ENCODE results near the gene GUK1.
"Not testable (repeated sequence)": the region's sequence is repeated elsewhere in the genome, so short reads cannot be mapped to it uniquely, and the experiment has no call there.

The GUK1 gene

GRCh38 chr1:228109073-228109961 lies 30.8 kb upstream of the GUK1 start, which contains the start of gene MRPL55:
Gene MRPL55 (minus strand): TSS chr1:228109299. CDS start chr1:228108260, 1,039 bp downstream.
- ATAC-seq (replicated peaks), result peak; percentile 94 to 96

DNA sequence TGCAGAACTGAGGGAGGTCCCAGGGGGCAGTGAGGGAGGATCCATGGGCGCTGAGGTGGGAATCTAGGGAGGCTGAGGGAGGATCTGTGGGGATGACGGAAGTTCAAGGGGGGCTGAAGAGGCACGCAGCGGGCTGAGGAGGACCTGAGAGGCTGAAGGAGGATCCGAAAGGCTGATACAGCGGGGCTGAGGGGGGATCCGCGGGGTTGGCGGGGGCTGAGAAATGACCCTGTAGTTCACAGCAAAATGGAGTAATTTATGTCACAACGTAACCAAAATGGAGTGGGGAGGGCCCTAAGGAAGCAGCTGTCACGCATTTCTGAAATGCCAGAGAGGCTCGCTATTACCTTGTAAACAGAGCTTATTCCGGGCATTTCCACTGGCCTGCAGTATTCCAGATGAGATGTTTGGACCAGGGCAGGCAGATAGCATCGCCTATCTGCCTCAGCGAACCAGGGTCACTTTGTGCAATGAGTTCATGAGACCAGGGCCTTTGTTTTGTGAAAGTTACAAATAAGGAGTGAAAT lies 30.1 kb upstream of the GUK1 start:
- peaks cover 10 to 12% of the 10 kb centered on the region in 2 donors for H3K36me3 Mint-ChIP-seq
- peak overlapping the region; percentile 98 for H3K27ac Mint-ChIP-seq
- peaks cover 16 to 41% of the 10 kb centered on the region in 2 donors for H3K4me1 Mint-ChIP-seq
- ATAC-seq (replicated peaks) (peak in 1 of 2 donors; percentile 5), DNase-seq (no peak)
- H3K4me3 Mint-ChIP-seq, result peak overlapping the region; percentile 95 to 96
- no peaks in the 10 kb centered on the region for H3K27me3 Mint-ChIP-seq
- H3K9me3 Mint-ChIP-seq, result no peaks in the 10 kb centered on the region

More at GRCh38 chr1:228109073-228109961, 30.8 kb upstream of the GUK1 start, which contains the start of gene MRPL55:
- Mint-ChIP-seq H3K4me3 (peak within 1 kb of the TSS; percentile 95 to 96), H3K4me1 (peaks cover 19 to 48% of the 10 kb centered on the region in 2 donors), H3K36me3 (peaks cover 13 to 19% of the 10 kb centered on the region in 2 donors), H3K27me3 (no peaks in the 10 kb centered on the region), H3K27ac (peak within 1 kb of the TSS; percentile 98), H3K9me3 (no peaks in the 10 kb centered on the region)
- peak; percentile 99 for DNase-seq

DNA sequence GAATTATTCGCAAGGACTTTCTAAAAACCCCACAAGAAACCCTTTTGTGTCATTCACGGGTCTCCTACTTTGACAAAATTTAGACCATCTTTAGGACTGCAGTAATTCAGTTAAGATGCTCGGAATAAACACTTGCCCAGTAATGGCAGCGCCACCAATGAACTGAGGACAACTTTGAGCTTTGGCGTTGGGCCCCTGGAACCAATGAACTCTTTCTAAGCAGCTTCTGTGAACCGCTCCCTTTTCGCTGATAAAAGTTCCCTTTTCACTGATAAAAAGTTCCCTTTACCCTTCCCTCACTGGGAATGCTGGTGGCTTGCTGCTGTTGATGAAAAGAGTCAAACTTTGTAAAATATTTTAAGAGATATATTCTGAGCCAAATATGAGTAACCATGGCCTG lies 29.5 kb upstream of the GUK1 start:
- Mint-ChIP-seq H3K4me3 (no peak overlapping the region), H3K4me1 (peaks cover 16 to 37% of the 10 kb centered on the region in 2 donors), H3K27me3 (no peaks in the 10 kb centered on the region), H3K9me3 (no peaks in the 10 kb centered on the region), H3K36me3 (peaks cover 7 to 8% of the 10 kb centered on the region in 2 donors), H3K27ac (no peak overlapping the region)
- no peak for ATAC-seq (replicated peaks)
- no peak for DNase-seq

DNA sequence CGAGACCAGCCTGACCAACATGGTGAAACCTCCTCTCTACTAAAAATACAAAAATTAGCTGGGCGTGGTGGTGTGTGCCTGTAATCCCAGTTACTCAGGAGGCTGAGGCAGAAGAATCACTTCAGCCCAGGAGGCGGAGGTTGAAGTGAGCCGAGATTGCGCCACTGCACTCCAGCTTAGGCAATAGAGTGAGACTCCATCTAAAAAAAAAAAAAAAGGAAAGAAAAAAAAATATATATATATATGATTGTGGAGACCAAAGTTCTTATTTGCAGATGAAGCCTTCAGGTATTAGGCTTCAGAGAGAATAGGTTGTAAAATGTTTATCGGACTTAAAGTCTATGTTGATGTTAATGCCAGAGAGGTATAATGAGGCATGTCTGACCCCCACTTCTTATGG lies 28.8 kb upstream of the GUK1 start:
- not testable (repeated sequence) for DNase-seq; H3K4me3 Mint-ChIP-seq; H3K27me3 Mint-ChIP-seq; H3K36me3 Mint-ChIP-seq; H3K9me3 Mint-ChIP-seq; ATAC-seq (replicated peaks); H3K27ac Mint-ChIP-seq
- H3K4me1 Mint-ChIP-seq, result peaks cover 16 to 37% of the 10 kb centered on the region in 2 donors

- no peak overlapping the region for H3K4me3 Mint-ChIP-seq
- H3K27me3 Mint-ChIP-seq, result no peaks in the 10 kb centered on the region
- H3K36me3 Mint-ChIP-seq, result peaks cover 0 to 1% of the 10 kb centered on the region in 2 donors
- H3K27ac Mint-ChIP-seq, result no peak overlapping the region
- H3K9me3 Mint-ChIP-seq, result no peaks in the 10 kb centered on the region
- H3K4me1 Mint-ChIP-seq, result peaks cover 14 to 32% of the 10 kb centered on the region in 2 donors
- ATAC-seq (replicated peaks), result no peak
- no peak for DNase-seq
Measured at GRCh38 chr1:228112167-228112566, 27.9 kb upstream of the GUK1 start.

GRCh38 chr1:228112617-228113016 lies 27.5 kb upstream of the GUK1 start:
- DNase-seq (no peak), ATAC-seq (replicated peaks) (no peak)
- H3K9me3 Mint-ChIP-seq, result no peaks in the 10 kb centered on the region
- H3K4me3 Mint-ChIP-seq, result no peak overlapping the region
- H3K36me3 Mint-ChIP-seq, result peaks cover 0 to 1% of the 10 kb centered on the region in 2 donors
- H3K27me3 Mint-ChIP-seq, result no peaks in the 10 kb centered on the region
- no peak overlapping the region for H3K27ac Mint-ChIP-seq
- peaks cover 12 to 28% of the 10 kb centered on the region in 2 donors for H3K4me1 Mint-ChIP-seq

- H3K27ac Mint-ChIP-seq, result no peak overlapping the region
- no peak for ATAC-seq (replicated peaks)
Measured at GRCh38 chr1:228114827-228115226, 25.3 kb upstream of the GUK1 start.

DNA sequence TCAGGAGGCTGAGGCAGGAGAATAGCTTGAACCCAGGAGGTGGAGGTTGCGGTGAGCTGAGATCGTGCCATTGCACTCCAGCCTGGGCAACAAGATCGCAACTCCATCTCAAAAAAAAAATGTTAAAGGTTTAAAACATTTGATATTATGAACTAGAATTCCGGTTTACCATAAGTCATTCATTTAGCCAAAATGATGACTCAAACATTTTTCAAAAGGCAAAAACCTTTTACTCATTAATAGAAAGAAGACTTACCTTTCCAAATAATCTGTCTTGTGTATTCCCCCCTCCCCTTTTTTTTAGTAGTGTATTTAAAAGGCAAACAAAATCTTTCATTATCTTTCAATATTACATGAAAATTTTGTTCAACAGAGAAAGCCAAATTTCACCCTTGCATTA lies 22.7 kb upstream of the GUK1 start:
- Mint-ChIP-seq H3K27ac (no peak overlapping the region), H3K27me3 (no peaks in the 10 kb centered on the region), H3K9me3 (peaks cover 2 to 3% of the 10 kb centered on the region in 2 donors), H3K36me3 (peaks cover 8 to 12% of the 10 kb centered on the region in 2 donors), H3K4me1 (peaks cover 3 to 7% of the 10 kb centered on the region in 2 donors), H3K4me3 (no peak overlapping the region)
- DNase-seq (no peak), ATAC-seq (replicated peaks) (no peak)

More at GRCh38 chr1:228114827-228115226, 25.3 kb upstream of the GUK1 start:
- Mint-ChIP-seq H3K36me3 (peaks cover 8 to 9% of the 10 kb centered on the region in 2 donors), H3K4me1 (peaks cover 5 to 6% of the 10 kb centered on the region in 2 donors), H3K9me3 (peaks cover 2 to 3% of the 10 kb centered on the region in 2 donors), H3K4me3 (no peak overlapping the region), H3K27me3 (no peaks in the 10 kb centered on the region)
- no peak for DNase-seq

GRCh38 chr1:228118040-228118439 lies 22.0 kb upstream of the GUK1 start:
- Mint-ChIP-seq H3K27ac (no peak overlapping the region), H3K9me3 (peaks cover 2 to 3% of the 10 kb centered on the region in 2 donors), H3K4me1 (peaks cover 3 to 7% of the 10 kb centered on the region in 2 donors), H3K27me3 (no peaks in the 10 kb centered on the region), H3K4me3 (no peak overlapping the region), H3K36me3 (peaks cover 8 to 12% of the 10 kb centered on the region in 2 donors)
- ATAC-seq (replicated peaks), result no peak
- DNase-seq, result no peak

- no peak overlapping the region for H3K27ac Mint-ChIP-seq
- peaks cover 2 to 7% of the 10 kb centered on the region in 2 donors for H3K27me3 Mint-ChIP-seq
- peaks cover 2 to 3% of the 10 kb centered on the region in 2 donors for H3K9me3 Mint-ChIP-seq
- H3K4me3 Mint-ChIP-seq, result no peak overlapping the region
- H3K4me1 Mint-ChIP-seq, result peaks cover 3 to 7% of the 10 kb centered on the region in 2 donors
- H3K36me3 Mint-ChIP-seq, result peaks cover 8 to 12% of the 10 kb centered on the region in 2 donors
- no peak for DNase-seq
- no peak for ATAC-seq (replicated peaks)
Measured at GRCh38 chr1:228120351-228120750, 19.7 kb upstream of the GUK1 start.

DNA sequence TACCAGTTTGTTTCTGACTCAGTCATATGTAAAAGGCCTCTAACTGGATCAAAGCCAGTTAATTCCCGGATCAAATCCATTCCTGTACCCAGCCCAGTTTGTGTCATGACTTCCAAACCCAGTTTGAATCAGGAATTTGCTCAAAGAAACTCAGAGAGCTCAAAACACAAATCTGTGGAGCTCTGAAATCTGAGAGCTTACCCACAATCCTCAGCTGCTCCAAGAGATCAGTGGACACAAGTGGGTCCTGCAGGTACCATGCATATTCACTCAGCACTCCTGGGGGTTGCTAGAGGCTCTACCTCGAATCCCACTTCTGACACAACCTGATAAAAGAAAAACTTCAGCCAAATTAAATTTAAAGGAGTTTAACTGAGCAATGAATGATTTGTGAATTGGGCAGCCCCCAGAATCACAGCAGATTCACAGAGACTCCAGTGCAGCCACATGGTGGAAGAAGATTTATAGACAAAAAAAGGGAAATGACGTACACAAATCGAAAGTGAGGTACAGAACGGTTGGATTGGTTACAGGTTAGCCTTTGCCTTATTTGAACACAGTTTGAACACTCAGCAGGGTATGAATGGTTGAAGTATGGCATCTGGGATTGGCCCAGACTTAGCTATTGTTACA lies 19.1 kb upstream of the GUK1 start:
- H3K36me3 Mint-ChIP-seq, result peaks cover 8 to 12% of the 10 kb centered on the region in 2 donors
- peaks cover 3 to 7% of the 10 kb centered on the region in 2 donors for H3K4me1 Mint-ChIP-seq
- peak overlapping the region; percentile 39 to 41 for H3K4me3 Mint-ChIP-seq
- peaks cover 7% of the 10 kb centered on the region in 2 donors for H3K27me3 Mint-ChIP-seq
- ATAC-seq (replicated peaks) (peak; percentile 72 to 82), DNase-seq (no peak)
- H3K9me3 Mint-ChIP-seq, result peaks cover 2 to 3% of the 10 kb centered on the region in 2 donors
- H3K27ac Mint-ChIP-seq, result peak overlapping the region; percentile 15

- H3K4me3 Mint-ChIP-seq, result no peak overlapping the region
- H3K4me1 Mint-ChIP-seq, result peaks cover 3 to 7% of the 10 kb centered on the region in 2 donors
- H3K27me3 Mint-ChIP-seq, result peaks cover 7 to 15% of the 10 kb centered on the region in 2 donors
- no peak overlapping the region for H3K27ac Mint-ChIP-seq
- peaks cover 5 to 11% of the 10 kb centered on the region in 2 donors for H3K36me3 Mint-ChIP-seq
- ATAC-seq (replicated peaks) (no peak), DNase-seq (no peak)
- peaks cover 2% of the 10 kb centered on the region in 2 donors for H3K9me3 Mint-ChIP-seq
Measured at GRCh38 chr1:228122921-228123441, 17.1 kb upstream of the GUK1 start.

- no peak overlapping the region for H3K4me3 Mint-ChIP-seq
- H3K9me3 Mint-ChIP-seq, result no peaks in the 10 kb centered on the region
- peaks cover 12 to 15% of the 10 kb centered on the region in 2 donors for H3K27me3 Mint-ChIP-seq
- H3K36me3 Mint-ChIP-seq, result peaks cover 2 to 8% of the 10 kb centered on the region in 2 donors
- H3K4me1 Mint-ChIP-seq, result peaks cover 3 to 7% of the 10 kb centered on the region in 2 donors
- H3K27ac Mint-ChIP-seq, result no peak overlapping the region
- no peak for DNase-seq
- no peak for ATAC-seq (replicated peaks)
Measured at GRCh38 chr1:228123505-228123904, 16.6 kb upstream of the GUK1 start.

DNA sequence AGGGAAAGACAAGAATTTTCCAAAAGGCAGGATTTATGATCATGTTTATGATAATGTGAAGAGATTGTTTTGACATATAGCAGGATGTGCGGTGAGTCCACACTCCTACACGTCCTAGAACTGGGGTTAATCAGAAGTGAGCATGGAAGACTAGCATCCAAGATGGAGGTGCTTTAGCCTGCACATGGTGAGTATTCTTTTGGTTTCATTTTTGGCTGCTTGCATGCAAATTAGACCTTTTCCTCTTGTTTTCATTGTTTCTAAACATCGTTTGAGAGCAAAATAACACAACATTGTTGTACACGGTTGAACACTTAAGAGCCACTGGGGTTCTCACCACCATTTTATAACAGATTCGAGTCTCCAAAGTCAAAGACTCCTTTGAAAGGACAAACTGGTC lies 14.9 kb upstream of the GUK1 start:
- Mint-ChIP-seq H3K27ac (no peak overlapping the region), H3K9me3 (no peaks in the 10 kb centered on the region)

More for the DNA sequence above, 14.9 kb upstream of the GUK1 start:
- Mint-ChIP-seq H3K36me3 (peaks cover 0 to under 1% of the 10 kb centered on the region in 2 donors), H3K4me1 (peaks cover 3 to 7% of the 10 kb centered on the region in 2 donors), H3K4me3 (no peak overlapping the region), H3K27me3 (peaks cover 13 to 15% of the 10 kb centered on the region in 2 donors)
- no peak for ATAC-seq (replicated peaks)
- no peak for DNase-seq

Data from stimulated activated naive B cell treated with anti-CD40 and anti-IgM and Interleukin-4, amounts not matched to agents 10 μg/mL and 1 μg/mL and 100 μg/mL, for 72 hours (primary cell).